VCaP (cell line): ENCODE measurements around the gene TLL1.

Experiments
- H3K27ac ChIP-seq: fragments of 450-650 bp; 2 replicates; pipeline ENCODE4 v1.5.1; 2017
- TF ChIP-seq, protein P1 (sequence below): fragments of 450-650 bp; conservative IDR thresholded peaks from 2 replicates; pipeline ENCODE4 v1.5.1; 2017; ENCODE audit warnings: mild to moderate bottlenecking, moderate library complexity

The TLL1 gene

DNA sequence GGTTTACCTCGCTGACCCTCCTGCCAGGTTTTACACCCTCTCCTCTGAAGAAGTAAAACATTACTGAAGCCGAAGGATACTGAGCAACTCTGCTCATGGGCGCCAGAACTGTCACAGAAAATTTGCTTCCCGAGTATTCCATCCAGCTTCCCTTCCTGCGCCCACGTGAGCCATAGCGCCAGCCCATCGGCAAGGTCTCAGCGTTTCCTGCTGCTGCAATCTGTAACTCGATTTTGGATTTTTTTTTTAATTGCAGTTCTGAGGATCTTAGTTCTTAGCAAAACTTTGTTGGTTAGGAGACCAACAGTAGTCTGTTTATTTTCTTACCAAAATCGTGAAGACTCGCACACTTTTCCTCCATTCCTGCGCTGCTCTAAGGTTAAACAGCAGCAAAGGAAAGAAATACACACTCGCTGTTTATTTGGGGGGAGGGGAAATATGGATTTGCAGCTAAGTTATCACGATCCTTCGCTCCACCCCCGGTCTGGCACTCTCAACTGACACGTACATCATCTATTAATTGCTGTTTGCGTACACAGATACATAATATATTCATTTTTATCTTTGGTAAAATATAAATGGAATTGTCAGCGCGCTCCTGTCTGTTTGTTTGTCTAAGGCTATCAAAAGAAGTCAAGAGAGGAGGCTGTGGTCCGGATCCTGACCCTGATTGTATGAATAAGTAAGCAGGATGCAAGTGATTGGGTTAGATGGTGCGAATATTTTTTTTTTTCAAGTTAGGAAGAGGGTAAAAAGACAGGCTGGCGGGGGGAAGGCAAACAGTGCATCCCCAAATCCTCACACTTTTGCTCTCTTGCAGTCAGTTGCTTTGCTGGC is at the start of gene TLL1:
Gene TLL1, plus strand, starts transcription at position 777 of the 837 bp plus-strand sequence. CDS start 668 bp downstream, outside the sequence.
- H3K27ac ChIP-seq: no peak within 1 kb of the TSS

DNA sequence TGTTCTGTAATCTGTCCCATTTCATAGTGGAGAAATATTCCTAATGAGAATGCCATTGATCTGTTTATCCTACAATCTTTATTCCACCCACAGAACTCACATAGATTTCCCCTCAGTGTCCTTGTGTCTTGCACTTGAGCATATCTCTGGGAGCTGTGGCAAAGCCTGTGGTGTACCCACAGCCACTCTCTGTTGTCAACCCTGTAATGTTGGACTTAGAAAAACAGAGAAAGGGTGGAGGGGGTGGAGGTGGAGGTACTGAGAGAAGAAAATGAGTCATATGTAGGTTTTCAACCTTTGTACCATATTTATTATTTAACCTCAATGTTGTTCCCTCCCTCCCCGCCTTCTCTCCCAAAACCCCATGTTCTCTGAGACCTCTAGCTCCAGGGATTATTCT is 46.9 kb upstream of the TLL1 start:
- TF ChIP-seq, protein P1, sequence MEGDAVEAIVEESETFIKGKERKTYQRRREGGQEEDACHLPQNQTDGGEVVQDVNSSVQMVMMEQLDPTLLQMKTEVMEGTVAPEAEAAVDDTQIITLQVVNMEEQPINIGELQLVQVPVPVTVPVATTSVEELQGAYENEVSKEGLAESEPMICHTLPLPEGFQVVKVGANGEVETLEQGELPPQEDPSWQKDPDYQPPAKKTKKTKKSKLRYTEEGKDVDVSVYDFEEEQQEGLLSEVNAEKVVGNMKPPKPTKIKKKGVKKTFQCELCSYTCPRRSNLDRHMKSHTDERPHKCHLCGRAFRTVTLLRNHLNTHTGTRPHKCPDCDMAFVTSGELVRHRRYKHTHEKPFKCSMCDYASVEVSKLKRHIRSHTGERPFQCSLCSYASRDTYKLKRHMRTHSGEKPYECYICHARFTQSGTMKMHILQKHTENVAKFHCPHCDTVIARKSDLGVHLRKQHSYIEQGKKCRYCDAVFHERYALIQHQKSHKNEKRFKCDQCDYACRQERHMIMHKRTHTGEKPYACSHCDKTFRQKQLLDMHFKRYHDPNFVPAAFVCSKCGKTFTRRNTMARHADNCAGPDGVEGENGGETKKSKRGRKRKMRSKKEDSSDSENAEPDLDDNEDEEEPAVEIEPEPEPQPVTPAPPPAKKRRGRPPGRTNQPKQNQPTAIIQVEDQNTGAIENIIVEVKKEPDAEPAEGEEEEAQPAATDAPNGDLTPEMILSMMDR: no peak
- H3K27ac ChIP-seq: no peak overlapping the region

More for the DNA sequence above, at the start of gene TLL1:
- TF ChIP-seq, protein P1: no peak

DNA sequence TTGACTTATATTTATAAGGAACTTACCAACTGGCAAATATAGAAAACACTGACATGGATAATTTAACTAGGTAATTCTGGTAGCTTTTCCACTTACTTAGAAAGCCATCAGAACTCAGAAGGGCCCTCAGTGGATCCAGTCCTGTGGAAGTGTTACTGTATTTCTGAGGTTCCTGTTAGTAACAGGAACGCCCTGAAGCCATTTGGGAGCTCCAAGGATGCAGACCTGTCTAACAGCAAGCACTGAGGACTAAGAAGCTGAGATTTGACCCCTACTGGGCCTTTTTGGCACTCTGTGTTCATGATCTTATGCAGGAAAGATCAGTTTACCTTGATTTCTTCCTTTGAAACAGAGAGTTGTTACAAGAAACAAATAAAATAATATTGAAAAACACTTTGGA is 46.0 kb upstream of the TLL1 start:
- TF ChIP-seq, protein P1: no peak

DNA sequence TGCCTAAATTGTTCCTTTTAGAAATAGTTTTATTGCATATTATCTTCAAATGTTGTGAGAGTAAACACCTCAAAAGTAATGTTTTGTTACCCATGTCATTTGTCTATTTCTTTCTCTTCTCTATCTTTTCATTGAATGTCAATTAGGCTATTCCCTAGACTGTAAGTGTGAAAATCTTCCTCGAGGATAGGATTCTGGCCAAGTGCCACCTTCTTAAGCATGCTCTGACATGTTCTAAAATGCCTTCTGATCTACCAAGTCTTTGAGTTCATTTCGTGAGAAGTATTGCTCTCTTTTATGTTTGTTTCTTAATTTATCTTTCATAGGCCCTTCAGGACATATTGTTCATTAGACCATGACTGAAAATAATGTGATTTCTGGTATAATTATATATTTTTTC is 44.1 kb upstream of the TLL1 start:
- H3K27ac ChIP-seq: no peak overlapping the region
- TF ChIP-seq, protein P1: no peak

More for the DNA sequence above, 46.0 kb upstream of the TLL1 start:
- H3K27ac ChIP-seq: no peak overlapping the region

DNA sequence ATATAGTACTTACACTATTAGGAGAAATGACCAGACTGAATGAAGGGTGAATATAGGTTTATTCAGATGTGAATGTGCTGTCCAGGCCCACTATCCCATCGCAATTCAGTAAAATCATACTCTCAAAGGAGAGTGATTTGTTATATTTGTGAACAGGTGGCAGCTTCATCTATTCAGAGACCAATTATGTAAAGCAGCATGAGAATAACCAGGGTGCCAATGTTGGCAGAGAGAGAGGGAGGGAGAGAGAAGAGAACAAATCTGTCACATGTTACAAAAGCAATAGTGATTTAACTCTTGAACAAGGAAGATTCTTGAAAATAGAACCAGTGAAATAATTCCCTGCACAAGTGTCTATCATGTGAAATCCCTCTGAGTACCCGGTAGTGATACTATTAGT is 38.9 kb upstream of the TLL1 start:
- no peak overlapping the region for H3K27ac ChIP-seq
- TF ChIP-seq, protein P1: no peak

DNA sequence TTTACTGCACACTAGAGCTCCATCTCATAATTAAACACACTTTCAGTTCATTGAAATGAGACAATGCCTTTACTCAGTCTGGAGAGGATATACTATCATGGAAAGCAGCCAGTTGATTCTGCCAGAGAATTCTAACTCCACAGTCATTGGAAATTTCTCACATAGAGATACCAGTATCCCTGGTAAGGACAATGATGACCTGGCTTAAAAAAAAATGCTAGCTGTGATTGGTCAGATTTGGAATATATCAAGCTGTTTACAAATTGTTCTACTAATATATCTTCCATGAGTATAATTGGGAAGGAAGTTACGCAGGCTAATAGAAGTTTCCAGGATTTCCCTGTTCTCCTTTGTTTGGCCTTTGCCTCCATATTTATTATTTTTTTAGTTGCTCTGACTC is 34.5 kb upstream of the TLL1 start:
- H3K27ac ChIP-seq: no peak overlapping the region
- TF ChIP-seq, protein P1: no peak

DNA sequence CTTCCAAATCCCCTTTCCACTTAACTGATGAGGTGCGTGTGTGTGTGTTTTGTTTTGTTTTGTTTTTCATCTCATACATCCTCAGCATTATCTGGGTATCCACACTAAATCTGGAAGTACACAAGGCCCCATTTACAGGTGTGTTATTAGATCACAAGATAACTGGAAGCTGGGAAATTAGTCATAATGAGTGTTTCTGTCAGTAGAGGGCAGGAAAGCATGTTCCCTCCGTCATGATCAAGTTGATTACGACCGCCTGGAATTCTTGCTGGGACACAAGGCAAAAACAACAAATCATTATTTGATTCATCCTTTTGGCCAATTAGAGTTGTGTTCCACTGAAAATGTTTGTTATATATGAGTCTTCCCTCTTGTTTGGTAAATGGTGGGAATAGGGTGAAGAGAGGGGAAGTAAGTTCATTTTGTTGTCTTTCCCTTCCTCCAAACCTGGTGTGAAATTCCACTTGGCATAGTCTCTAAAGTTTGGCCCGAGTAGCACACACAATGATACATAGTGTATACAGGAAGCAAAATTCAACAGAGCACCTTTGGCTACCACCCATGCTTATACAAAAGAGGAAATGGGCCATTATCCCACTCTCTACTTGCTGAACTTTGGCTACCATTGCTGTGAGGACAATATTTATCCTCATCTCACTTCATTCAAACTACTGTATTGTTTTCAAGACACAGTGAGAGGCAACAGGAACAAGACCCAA is 33.3 kb upstream of the TLL1 start:
- TF ChIP-seq, protein P1: no peak
- no peak overlapping the region for H3K27ac ChIP-seq
